Activated CD8-positive, alpha-beta T cell treated with anti-CD3 and anti-CD28 coated beads, Interleukin-2, amount 10 ng/mL, durations not matched to agents 7 days and 5 days (primary cell): ENCODE data around the gene CNTN2. TPM values are rescaled to one million over a fixed set of nuclear protein-coding genes. Genes with fewer than 3 reads are reported as not detected.

Experiments used
- ATAC-seq: fragments of 150-1000 bp; cut with Tn5 transposase; one replicate; pipeline ENCODE4 v1.10.0; 2021; ENCODE audit warnings: moderate library complexity
- CTCF ChIA-PET: fragments of 350-600 bp; sonication (Branson Sonifier 250); formaldehyde crosslinking; loops from one replicate; lab custom pipeline; 2021; ENCODE audit warnings: antibody characterized with exemption; lab: Charles Lee
- POLR2A ChIA-PET: fragments of 350-600 bp; sonication (Branson Sonifier 250); formaldehyde crosslinking; loops from one replicate; lab custom pipeline; 2021; ENCODE audit warnings: antibody characterized with exemption; lab: Charles Lee
- DNase-seq: peaks from one replicate; pipeline ENCODE4 v3.0.0-alpha.2; 2020
- H3K27ac Mint-ChIP-seq: one replicate; pipeline ENCODE4 v1.8.0; 2021; ENCODE audit warnings: mild to moderate bottlenecking, mixed read lengths
- H3K27me3 Mint-ChIP-seq: one replicate; pipeline ENCODE4 v1.8.0; 2021; ENCODE audit warnings: low read depth, mixed read lengths
- H3K36me3 Mint-ChIP-seq: one replicate; pipeline ENCODE4 v1.8.0; 2021; ENCODE audit warnings: low read depth, mixed read lengths
- H3K4me1 Mint-ChIP-seq: one replicate; pipeline ENCODE4 v1.8.0; 2021; ENCODE audit warnings: low read depth, mixed read lengths
- H3K4me3 Mint-ChIP-seq: one replicate; pipeline ENCODE4 v1.8.0; 2021; ENCODE audit warnings: mild to moderate bottlenecking, mixed read lengths
- H3K9me3 Mint-ChIP-seq: one replicate; pipeline ENCODE4 v1.8.0; 2022; ENCODE audit warnings: mixed read lengths; ENCODE audit not compliant: insufficient read depth
- total RNA-seq, 2 experiments: library from RNA; stranded (reverse); gene quantifications; one replicate each; pipeline ENCODE4 v1.2.3, GENCODE V29; 2021

Gene CNTN2
- total RNA-seq, 2 experiments from 2014 or later, result not detected

DNA sequence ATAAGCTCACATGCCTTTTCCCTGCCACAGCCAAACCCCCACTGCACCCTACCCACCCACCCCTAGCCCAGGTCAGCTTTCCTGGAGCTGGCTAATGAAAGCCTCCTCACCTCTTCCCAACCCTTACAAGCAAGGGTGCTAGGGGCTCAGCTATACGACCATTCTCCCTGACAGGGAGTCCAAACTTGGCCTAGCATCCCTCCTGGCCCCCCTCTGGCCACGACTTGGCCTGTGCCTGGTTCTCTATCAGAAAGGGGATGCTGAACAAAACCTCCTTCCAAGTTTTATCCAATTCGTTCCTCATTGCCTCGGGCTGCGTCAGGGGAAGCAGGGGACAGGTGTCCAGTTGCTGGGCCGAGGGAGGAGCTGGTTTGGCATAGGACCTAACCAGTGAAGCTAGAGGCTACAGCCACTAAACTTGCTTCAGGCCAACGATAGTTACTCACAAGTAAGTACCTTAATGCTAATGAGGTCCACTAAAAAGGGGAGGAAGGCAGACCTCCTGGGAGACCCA is 32.7 kb downstream of the CNTN2 start:
- H3K9me3 Mint-ChIP-seq, result no peaks in the 10 kb centered on the region
- POLR2A ChIA-PET, result no interaction called here
- no peaks in the 10 kb centered on the region for H3K4me1 Mint-ChIP-seq
- H3K36me3 Mint-ChIP-seq, result no peaks in the 10 kb centered on the region
- CTCF ChIA-PET, result interaction anchor here (11.2 kb wide), 1 partner anchor 13 kb away, joined by 81 read pairs; no protein-coding TSS in a partner anchor
- no peak overlapping the region for H3K27ac Mint-ChIP-seq
- H3K27me3 Mint-ChIP-seq, result no peaks in the 10 kb centered on the region
- ATAC-seq (no peak), DNase-seq (no peak)
- H3K4me3 Mint-ChIP-seq, result no peak overlapping the region

GRCh38 chr1:205076245-205076761 is 33.3 kb downstream of the CNTN2 start:
- POLR2A ChIA-PET, result interaction anchor here (1.4 kb wide), 1 partner anchor 104 kb away, joined by 3 read pairs; no protein-coding TSS in a partner anchor
- CTCF ChIA-PET, result interaction anchor here (11.2 kb wide), 1 partner anchor 14 kb away, joined by 81 read pairs; no protein-coding TSS in a partner anchor
- no peak for ATAC-seq
- no peaks in the 10 kb centered on the region for H3K27me3 Mint-ChIP-seq
- no peak overlapping the region for H3K27ac Mint-ChIP-seq
- no peaks in the 10 kb centered on the region for H3K9me3 Mint-ChIP-seq
- H3K36me3 Mint-ChIP-seq, result no peaks in the 10 kb centered on the region
- no peak for DNase-seq
- H3K4me1 Mint-ChIP-seq, result no peaks in the 10 kb centered on the region
- no peak overlapping the region for H3K4me3 Mint-ChIP-seq

DNA sequence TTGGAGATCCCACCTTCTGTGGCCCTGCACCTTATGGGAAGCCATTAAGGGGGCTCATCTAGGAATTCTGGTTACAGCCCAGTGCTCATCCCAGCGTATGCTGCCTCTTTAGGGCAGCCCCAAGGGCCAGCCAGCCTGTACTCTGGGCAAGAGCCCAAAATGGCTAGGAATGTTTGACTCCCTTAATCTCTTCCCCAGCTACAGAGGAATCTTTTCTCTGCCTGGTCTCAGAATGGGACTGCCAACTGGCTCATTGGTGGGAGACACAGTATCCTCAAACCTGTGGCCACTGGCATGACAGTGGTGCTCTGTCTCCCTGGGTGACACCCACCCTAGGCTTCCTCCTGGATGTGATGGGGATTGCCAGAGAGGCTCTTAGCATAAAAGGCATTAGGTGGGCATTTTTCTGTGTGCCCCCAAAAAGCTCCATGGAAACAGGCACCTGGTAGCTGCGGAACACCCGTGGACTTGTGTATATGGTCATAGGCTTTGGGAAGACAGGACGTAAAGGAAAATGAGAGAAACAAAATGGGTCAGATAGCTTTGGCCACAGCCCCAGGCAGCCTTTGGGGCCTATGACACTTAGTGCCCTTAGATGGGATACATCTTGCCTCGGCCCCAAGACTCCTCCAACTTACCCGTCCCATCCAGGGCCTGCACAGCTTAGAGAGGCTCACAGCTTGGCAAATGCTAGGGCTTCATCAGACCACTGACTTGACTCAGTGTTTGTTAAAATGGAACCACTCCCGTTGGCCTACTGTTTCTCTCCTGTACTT is 34.3 kb downstream of the CNTN2 start:
- DNase-seq, result no peak
- ChIA-PET POLR2A (interaction anchor here (1.4 kb wide), 1 partner anchor 105 kb away, joined by 3 read pairs; no protein-coding TSS in a partner anchor), CTCF (interaction anchor here (11.2 kb wide), 1 partner anchor 15 kb away, joined by 81 read pairs; no protein-coding TSS in a partner anchor)
- Mint-ChIP-seq H3K9me3 (no peaks in the 10 kb centered on the region), H3K36me3 (peaks cover under 1% of the 10 kb centered on the region), H3K27ac (no peak overlapping the region), H3K4me3 (no peak overlapping the region), H3K4me1 (no peaks in the 10 kb centered on the region), H3K27me3 (no peaks in the 10 kb centered on the region)
- no peak for ATAC-seq

DNA sequence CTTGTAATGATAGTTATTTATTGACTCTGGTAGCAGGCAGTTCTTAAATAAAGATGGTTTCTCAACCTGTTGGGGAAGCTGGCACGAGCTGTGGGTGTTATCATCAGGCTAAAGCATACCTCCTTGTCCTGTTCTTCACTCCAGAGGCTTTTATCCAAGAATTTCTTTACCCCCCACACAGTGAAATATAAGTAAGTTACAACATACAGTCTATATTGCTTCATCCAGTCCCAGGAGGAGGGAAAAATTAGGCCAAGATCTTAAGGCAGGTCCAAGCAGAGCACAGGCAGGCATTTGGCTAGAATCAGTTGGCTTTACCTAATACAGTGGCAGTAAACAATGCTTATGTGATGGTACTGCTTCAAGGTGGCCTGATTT is 34.9 kb downstream of the CNTN2 start:
- POLR2A ChIA-PET, result interaction anchor here (1.4 kb wide), 1 partner anchor 106 kb away, joined by 3 read pairs; no protein-coding TSS in a partner anchor
- Mint-ChIP-seq H3K4me1 (no peaks in the 10 kb centered on the region), H3K27ac (no peak overlapping the region), H3K4me3 (no peak overlapping the region), H3K36me3 (peaks cover 3% of the 10 kb centered on the region), H3K27me3 (no peaks in the 10 kb centered on the region), H3K9me3 (no peaks in the 10 kb centered on the region)
- DNase-seq, result no peak
- ATAC-seq, result no peak
- CTCF ChIA-PET, result interaction anchor here (11.2 kb wide), 1 partner anchor 15 kb away, joined by 81 read pairs; no protein-coding TSS in a partner anchor

- H3K4me1 Mint-ChIP-seq, result no peaks in the 10 kb centered on the region
- H3K27me3 Mint-ChIP-seq, result no peaks in the 10 kb centered on the region
- ChIA-PET CTCF (interaction anchor here (0.9 to 11.2 kb wide), 5 partner anchors 11 to 173 kb away, joined by 3 to 81 read pairs (median 3); no protein-coding TSS in a partner anchor), POLR2A (no interaction called here)
- ATAC-seq (no peak), DNase-seq (no peak)
- peaks cover 21% of the 10 kb centered on the region for H3K36me3 Mint-ChIP-seq
- no peaks in the 10 kb centered on the region for H3K9me3 Mint-ChIP-seq
- H3K4me3 Mint-ChIP-seq, result no peak overlapping the region
- no peak overlapping the region for H3K27ac Mint-ChIP-seq
Observed at GRCh38 chr1:205082431-205082830, 39.4 kb downstream of the CNTN2 start.

- no peak for DNase-seq
- ATAC-seq, result no peak
- Mint-ChIP-seq H3K36me3 (peaks cover 31% of the 10 kb centered on the region), H3K9me3 (no peaks in the 10 kb centered on the region), H3K27me3 (no peaks in the 10 kb centered on the region), H3K4me3 (no peak within 1 kb of the TSS), H3K27ac (no peak within 1 kb of the TSS), H3K4me1 (no peaks in the 10 kb centered on the region)
- CTCF ChIA-PET, result interaction anchor here (11.2 kb wide), 1 partner anchor 22 kb away, joined by 81 read pairs; no protein-coding TSS in a partner anchor
- POLR2A ChIA-PET, result no interaction called here
Observed at GRCh38 chr1:205084360-205084759, 41.3 kb downstream of the CNTN2 start, which contains the start of gene TMEM81. Gene TMEM81, minus strand, starts transcription at chr1:205084460. Its CDS starts 140 bp downstream, at chr1:205084320.

- no peaks in the 10 kb centered on the region for H3K9me3 Mint-ChIP-seq
- CTCF ChIA-PET, result interaction anchor here (5.1 kb wide), 1 partner anchor 27 kb away, joined by 26 read pairs; no protein-coding TSS in a partner anchor
- ATAC-seq (no peak), DNase-seq (no peak)
- no peak overlapping the region for H3K4me3 Mint-ChIP-seq
- peaks cover 36% of the 10 kb centered on the region for H3K36me3 Mint-ChIP-seq
- no peak overlapping the region for H3K27ac Mint-ChIP-seq
- no peaks in the 10 kb centered on the region for H3K27me3 Mint-ChIP-seq
- POLR2A ChIA-PET, result interaction anchor here (2.0 kb wide), 1 partner anchor 33 kb away, joined by 4 read pairs; the partner anchor contains the start of gene RBBP5
- H3K4me1 Mint-ChIP-seq, result no peaks in the 10 kb centered on the region
Observed at GRCh38 chr1:205088341-205088740, 45.3 kb downstream of the CNTN2 start.

DNA sequence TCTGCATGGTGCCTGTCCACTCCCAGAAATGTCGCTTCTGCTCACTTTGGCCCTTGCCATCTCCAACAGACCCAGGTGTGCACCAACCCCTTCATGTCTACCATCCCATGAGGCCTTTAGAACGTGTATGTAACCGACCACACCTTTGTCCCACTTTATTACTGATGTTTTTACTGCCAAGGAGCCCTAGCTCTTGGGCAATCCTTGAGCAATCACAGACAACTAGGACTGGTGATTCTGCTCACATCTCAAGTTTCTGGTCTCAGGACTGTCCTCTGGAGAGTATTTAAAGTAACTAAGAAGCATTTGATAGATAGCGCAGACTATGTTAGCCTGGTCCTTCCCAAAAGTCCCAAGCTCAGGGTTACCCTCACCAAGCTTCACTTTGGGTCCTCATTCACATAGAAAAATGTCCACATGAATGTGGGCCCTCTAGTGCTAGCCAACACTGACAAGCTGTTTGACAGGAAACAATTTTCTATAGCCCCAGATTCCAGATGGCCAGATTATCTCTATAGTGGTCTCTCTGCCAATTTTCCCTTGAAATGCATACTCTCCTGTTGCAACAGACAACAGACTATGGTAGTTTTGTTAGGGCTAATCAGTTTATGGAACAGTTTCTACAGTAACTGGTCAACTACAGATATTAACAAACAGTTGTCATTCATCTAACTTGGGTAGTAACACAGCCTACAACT is 48.2 kb downstream of the CNTN2 start:
- ATAC-seq, result no peak
- no peak overlapping the region for H3K4me3 Mint-ChIP-seq
- ChIA-PET CTCF (interaction anchor here (1.0 to 5.1 kb wide), 3 partner anchors 28 to 30 kb away, joined by 3 to 26 read pairs (median 8); no protein-coding TSS in a partner anchor), POLR2A (no interaction called here)
- H3K27ac Mint-ChIP-seq, result no peak overlapping the region
- peaks cover 44% of the 10 kb centered on the region for H3K36me3 Mint-ChIP-seq
- DNase-seq, result no peak
- no peaks in the 10 kb centered on the region for H3K9me3 Mint-ChIP-seq
- no peaks in the 10 kb centered on the region for H3K4me1 Mint-ChIP-seq
- H3K27me3 Mint-ChIP-seq, result no peaks in the 10 kb centered on the region

GRCh38 chr1:205095422-205095821 is 52.4 kb downstream of the CNTN2 start:
- ChIA-PET CTCF (interaction anchor here (1.5 kb wide), 1 partner anchor 34 kb away, joined by 3 read pairs; no protein-coding TSS in a partner anchor), POLR2A (no interaction called here)
- H3K36me3 Mint-ChIP-seq, result peaks cover 62% of the 10 kb centered on the region
- H3K27ac Mint-ChIP-seq, result no peak overlapping the region
- H3K9me3 Mint-ChIP-seq, result no peaks in the 10 kb centered on the region
- H3K4me3 Mint-ChIP-seq, result no peak overlapping the region
- no peaks in the 10 kb centered on the region for H3K4me1 Mint-ChIP-seq
- no peak for ATAC-seq
- no peaks in the 10 kb centered on the region for H3K27me3 Mint-ChIP-seq
- DNase-seq, result no peak

GRCh38 chr1:205098242-205098641 is 55.2 kb downstream of the CNTN2 start:
- H3K27me3 Mint-ChIP-seq, result no peaks in the 10 kb centered on the region
- peaks cover 67% of the 10 kb centered on the region for H3K36me3 Mint-ChIP-seq
- no peaks in the 10 kb centered on the region for H3K9me3 Mint-ChIP-seq
- POLR2A ChIA-PET, result interaction anchor here (0.6 kb wide), 1 partner anchor 860 kb away, joined by 3 read pairs; no protein-coding TSS in a partner anchor
- H3K27ac Mint-ChIP-seq, result no peak overlapping the region
- H3K4me3 Mint-ChIP-seq, result no peak overlapping the region
- ATAC-seq (no peak), DNase-seq (no peak)
- CTCF ChIA-PET, result interaction anchor here (0.9 to 2.3 kb wide), 3 partner anchors 23 to 158 kb away, joined by 3 to 6 read pairs (median 3); partner anchors contain the start of gene RBBP5
- no peaks in the 10 kb centered on the region for H3K4me1 Mint-ChIP-seq

GRCh38 chr1:205102404-205102803 is 59.4 kb downstream of the CNTN2 start:
- no peak overlapping the region for H3K27ac Mint-ChIP-seq
- CTCF ChIA-PET, result no interaction called here
- ATAC-seq, result no peak
- no peak for DNase-seq
- H3K9me3 Mint-ChIP-seq, result no peaks in the 10 kb centered on the region
- H3K27me3 Mint-ChIP-seq, result no peaks in the 10 kb centered on the region
- no peak overlapping the region for H3K4me3 Mint-ChIP-seq
- H3K36me3 Mint-ChIP-seq, result peaks cover 70% of the 10 kb centered on the region
- POLR2A ChIA-PET, result no interaction called here
- H3K4me1 Mint-ChIP-seq, result no peaks in the 10 kb centered on the region
